Naive thymus-derived CD4-positive, alpha-beta T cell (primary cell): ENCODE results near the gene TMCC2. TPM values are rescaled to one million over a fixed set of nuclear protein-coding genes. Genes with fewer than 3 reads are reported as not detected.

Experiments used
- ATAC-seq: fragments of 150-1000 bp; cut with Tn5 transposase; 2 replicates; pipeline ENCODE4 v1.10.0; 2021; ENCODE audit warnings: mild to moderate bottlenecking, moderate library complexity
- CTCF ChIA-PET: fragments of 350-600 bp; sonication (Branson Sonifier 250); formaldehyde crosslinking; loops from one replicate; lab custom pipeline; 2021; ENCODE audit warnings: antibody characterized with exemption; lab: Charles Lee
- POLR2A ChIA-PET: fragments of 350-600 bp; sonication (Branson Sonifier 250); formaldehyde crosslinking; loops from one replicate; lab custom pipeline; 2021; ENCODE audit warnings: antibody characterized with exemption, inconsistent platforms; lab: Charles Lee
- DNase-seq, 9 donors: peaks; one replicate each; pipeline versions ENCODE4 v3.0.0 to v3.0.0-alpha.2; 2020 to 2022; ENCODE audit warnings: mixed read lengths in 1 of 9
- H3K27ac ChIP-seq: one replicate; pipeline ENCODE4 v1.7.0; 2013; ENCODE audit warnings: mild to moderate bottlenecking, low read depth, low read length, moderate library complexity
- H3K27me3 ChIP-seq, 2 donors: one replicate each; pipeline ENCODE4 v1.7.0; 2013; ENCODE audit warnings: low read length in 2 of 2, mild to moderate bottlenecking in 2 of 2, moderate library complexity in 2 of 2; ENCODE audit not compliant: control insufficient read depth in 2 of 2, insufficient read depth in 2 of 2
- H3K36me3 ChIP-seq, 3 experiments: 1 replicate in 2 of 3; 2 replicates in 1 of 3; pipeline ENCODE4 v1.7.0; 2013; ENCODE audit warnings: low read length in 3 of 3, mild to moderate bottlenecking in 3 of 3, moderate library complexity in 1 of 3; ENCODE audit not compliant: insufficient read depth in 3 of 3, control insufficient read depth in 2 of 3
- H3K4me1 ChIP-seq, 2 donors: one replicate each; pipeline ENCODE4 v1.7.0; 2013; ENCODE audit warnings: low read length in 2 of 2, mild to moderate bottlenecking in 2 of 2, moderate library complexity in 1 of 2; ENCODE audit not compliant: control insufficient read depth in 2 of 2, insufficient read depth in 2 of 2
- H3K4me3 ChIP-seq: 2 replicates; pipeline ENCODE4 v1.7.0; 2013; ENCODE audit warnings: mild to moderate bottlenecking, low read length
- H3K9me3 ChIP-seq, 3 experiments: 1 replicate in 2 of 3; 2 replicates in 1 of 3; pipeline ENCODE4 v1.7.0; 2013; ENCODE audit warnings: low read length in 3 of 3; ENCODE audit not compliant: control insufficient read depth in 2 of 3
- H3K27ac Mint-ChIP-seq, 9 donors: one replicate each; pipeline ENCODE4 v1.8.0; 2020 to 2022; ENCODE audit warnings: mixed read lengths in 9 of 9, mild to moderate bottlenecking in 8 of 9, moderate library complexity in 5 of 9, inconsistent platforms in 2 of 9
- H3K27me3 Mint-ChIP-seq, 5 donors: one replicate each; pipeline ENCODE4 v1.8.0; 2021 to 2022; ENCODE audit warnings: mixed read lengths in 5 of 5, mild to moderate bottlenecking in 1 of 5
- H3K36me3 Mint-ChIP-seq, 5 donors: one replicate each; pipeline ENCODE4 v1.8.0; 2020 to 2022; ENCODE audit warnings: mixed read lengths in 5 of 5, mild to moderate bottlenecking in 3 of 5, inconsistent platforms in 1 of 5
- H3K4me1 Mint-ChIP-seq, 7 donors: one replicate each; pipeline ENCODE4 v1.8.0; 2020 to 2022; ENCODE audit warnings: mixed read lengths in 7 of 7, mild to moderate bottlenecking in 3 of 7, inconsistent platforms in 1 of 7
- H3K4me3 Mint-ChIP-seq, 10 donors: one replicate each; pipeline ENCODE4 v1.8.0; 2020 to 2022; ENCODE audit warnings: mild to moderate bottlenecking in 10 of 10, mixed read lengths in 10 of 10, moderate library complexity in 6 of 10, inconsistent platforms in 2 of 10
- H3K9me3 Mint-ChIP-seq, 11 donors: one replicate each; pipeline ENCODE4 v1.8.0; 2020 to 2022; ENCODE audit warnings: mixed read lengths in 11 of 11, mild to moderate bottlenecking in 4 of 11, inconsistent platforms in 1 of 11, moderate library complexity in 1 of 11
- intact Hi-C, 2 donors: fragments of 100-400 bp; cut with micrococcal nuclease; formaldehyde crosslinking; loops; one replicate each; pipeline ENCODE4 v1.15.1; 2023
- polyA plus RNA-seq, 2 donors: library from polyadenylated mRNA; unstranded; fragments of 300-500 nt; fragmentation: Illumina TruSeq; gene quantifications; one replicate each; pipeline ENCODE4 v1.2.3, GENCODE V29; 2021
- total RNA-seq, 6 experiments: library from RNA in 5 of 6; stranded (reverse) in 5 of 6; gene quantifications; 1 replicate in 5 of 6; 2 replicates in 1 of 6; pipeline ENCODE4 v1.2.3 and lab custom pipeline; 2021 to 2026

TMCC2 gene
- total and polyA plus RNA-seq, 7 experiments from 2014 or later: 0.30 to 3.6 (median 1.3) TPM

DNA sequence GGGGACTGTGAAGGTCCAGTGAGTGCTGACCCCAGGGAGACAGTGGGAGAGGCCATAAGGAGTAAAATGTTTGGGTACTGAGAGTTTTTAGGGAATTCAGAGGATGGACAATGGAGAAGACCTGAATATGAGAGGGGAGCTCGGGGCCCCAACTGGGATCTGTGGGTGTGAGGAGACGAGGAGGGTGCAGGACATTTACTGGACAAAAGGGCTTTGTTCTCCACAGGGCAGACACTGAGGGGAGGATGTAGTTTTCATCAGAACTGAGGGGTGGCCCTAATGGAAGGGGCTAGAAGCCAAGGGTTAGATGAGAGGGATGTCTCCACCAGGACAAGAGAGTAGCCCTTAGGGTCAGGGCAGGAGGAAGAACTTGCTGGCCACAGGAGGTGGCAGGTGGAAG is 30.0 kb downstream of the TMCC2 start:
- Mint-ChIP-seq H3K4me3 (no peak overlapping the region), H3K4me1 (peaks cover 0 to 15% (median 4%) of the 10 kb centered on the region in 7 donors), H3K9me3 (no peaks in the 10 kb centered on the region), H3K27me3 (no peaks in the 10 kb centered on the region), H3K27ac (no peak overlapping the region), H3K36me3 (no peaks in the 10 kb centered on the region)
- Histone ChIP-seq H3K27me3 (no peaks in the 10 kb centered on the region), H3K9me3 (no peaks in the 10 kb centered on the region), H3K4me3 (no peak overlapping the region), H3K27ac (no peak overlapping the region), H3K36me3 (no peaks in the 10 kb centered on the region), H3K4me1 (no peaks in the 10 kb centered on the region)
- no peak for DNase-seq
- intact Hi-C loops: loop anchor here (5.0 kb wide), 2 partner anchors 85 to 115 kb away; no protein-coding TSS in a partner anchor
- POLR2A ChIA-PET: no interaction called here
- CTCF ChIA-PET: interaction anchor here (0.8 to 6.8 kb wide), 9 partner anchors 9 to 282 kb away, joined by 3 to 89 read pairs (median 3); partner anchors contain the start of genes RBBP5 and TMCC2
- ATAC-seq: no peak

DNA sequence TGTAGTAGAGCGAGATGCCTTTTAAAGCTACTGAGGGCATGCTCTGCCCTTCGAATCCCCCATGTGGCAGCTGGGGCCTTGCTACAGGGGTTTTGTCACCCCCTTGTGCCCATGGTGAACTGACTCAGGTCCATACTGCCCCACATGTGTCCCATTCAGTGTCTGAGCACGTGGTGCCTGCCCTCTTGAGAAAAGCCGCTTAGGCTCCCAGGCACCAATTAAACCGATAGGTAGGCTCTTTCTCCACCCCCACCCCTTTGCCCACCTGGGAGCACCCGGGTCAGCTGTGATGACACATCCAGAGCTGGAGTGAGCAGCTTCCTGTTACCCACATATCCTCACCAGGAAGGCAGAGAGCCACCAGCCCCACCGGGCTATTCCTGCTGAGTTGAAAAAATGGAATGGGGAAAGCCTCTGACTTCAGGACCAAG is 30.5 kb downstream of the TMCC2 start:
- Mint-ChIP-seq H3K4me1 (peaks cover 0 to 20% (median 7%) of the 10 kb centered on the region in 7 donors), H3K27ac (no peak overlapping the region), H3K36me3 (no peaks in the 10 kb centered on the region), H3K27me3 (no peaks in the 10 kb centered on the region), H3K9me3 (no peaks in the 10 kb centered on the region), H3K4me3 (no peak overlapping the region)
- POLR2A ChIA-PET: no interaction called here
- CTCF ChIA-PET: interaction anchor here (0.8 to 4.7 kb wide), 6 partner anchors 8 to 282 kb away, joined by 3 to 25 read pairs (median 3); partner anchors contain the start of gene RBBP5
- Histone ChIP-seq H3K27me3 (no peaks in the 10 kb centered on the region), H3K4me1 (no peaks in the 10 kb centered on the region), H3K9me3 (no peaks in the 10 kb centered on the region), H3K4me3 (no peak overlapping the region), H3K27ac (no peak overlapping the region), H3K36me3 (no peaks in the 10 kb centered on the region)
- no peak for ATAC-seq
- no peak for DNase-seq
- intact Hi-C loops: loop anchor here (5.0 kb wide), 2 partner anchors 86 to 116 kb away; no protein-coding TSS in a partner anchor

DNA sequence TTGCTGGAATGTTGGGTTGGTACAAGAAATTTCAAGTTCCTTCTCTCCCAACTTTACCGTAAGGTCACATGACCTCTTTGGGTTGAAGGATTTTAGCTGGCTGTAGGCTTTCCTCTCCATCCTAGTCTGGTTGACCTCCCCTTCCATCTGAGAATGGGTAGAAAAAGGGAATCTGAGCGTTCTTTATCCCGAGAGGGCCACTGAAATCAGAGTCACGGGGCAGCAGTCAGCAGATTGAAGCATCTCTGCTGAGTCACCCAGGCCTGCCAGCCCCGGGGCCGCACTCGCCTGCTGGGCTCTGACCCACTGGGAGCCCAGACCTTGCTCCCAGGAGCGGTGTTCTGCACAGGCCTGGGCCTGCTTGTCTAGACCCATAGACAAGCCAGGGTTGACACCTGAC is 31.0 kb downstream of the TMCC2 start:
- no peaks in the 10 kb centered on the region for H3K9me3 Mint-ChIP-seq
- POLR2A ChIA-PET: no interaction called here
- H3K27ac Mint-ChIP-seq: no peak overlapping the region
- Histone ChIP-seq H3K27ac (no peak overlapping the region), H3K9me3 (no peaks in the 10 kb centered on the region), H3K4me1 (no peaks in the 10 kb centered on the region), H3K36me3 (no peaks in the 10 kb centered on the region), H3K4me3 (no peak overlapping the region), H3K27me3 (no peaks in the 10 kb centered on the region)
- no peaks in the 10 kb centered on the region for H3K27me3 Mint-ChIP-seq
- H3K4me3 Mint-ChIP-seq: no peak overlapping the region
- H3K36me3 Mint-ChIP-seq: no peaks in the 10 kb centered on the region
- H3K4me1 Mint-ChIP-seq: peaks cover 0 to 23% (median 7%) of the 10 kb centered on the region in 7 donors
- DNase-seq (no peak), ATAC-seq (no peak)
- intact Hi-C loops: loop anchor here (5.0 kb wide), 2 partner anchors 86 to 116 kb away; no protein-coding TSS in a partner anchor
- CTCF ChIA-PET: interaction anchor here (1.1 to 4.7 kb wide), 4 partner anchors 15 to 286 kb away, joined by 3 to 25 read pairs (median 8); partner anchors contain the start of gene RBBP5

DNA sequence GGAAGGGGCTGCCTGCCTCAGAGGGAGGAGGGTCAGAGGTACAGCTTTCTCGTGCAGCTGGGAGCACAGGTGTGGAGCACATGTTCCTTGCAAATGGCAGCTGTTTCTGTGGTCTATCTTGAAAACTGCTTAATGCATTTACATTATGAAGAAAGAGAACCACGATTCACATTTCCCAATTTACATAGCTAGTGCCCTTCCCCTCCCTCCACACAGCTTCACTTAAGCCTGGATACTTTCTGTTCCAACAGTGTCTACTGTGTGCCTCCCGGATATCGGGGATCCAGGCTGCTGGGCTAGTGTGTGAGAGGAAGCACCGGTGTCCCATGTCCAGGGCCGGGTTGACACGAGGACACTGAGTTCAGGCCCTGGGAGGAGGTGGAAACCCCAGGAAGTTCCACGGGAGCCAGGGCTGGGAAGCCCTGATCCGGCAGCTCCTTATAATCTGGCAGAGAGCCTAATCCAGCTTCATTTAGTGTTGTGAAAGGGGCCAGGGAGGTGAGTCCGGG is 31.6 kb downstream of the TMCC2 start:
- Histone ChIP-seq H3K4me1 (no peaks in the 10 kb centered on the region), H3K9me3 (no peaks in the 10 kb centered on the region), H3K27ac (no peak overlapping the region), H3K36me3 (no peaks in the 10 kb centered on the region), H3K4me3 (no peak overlapping the region), H3K27me3 (no peaks in the 10 kb centered on the region)
- Mint-ChIP-seq H3K4me1 (peaks cover 0 to 25% (median 7%) of the 10 kb centered on the region in 7 donors), H3K9me3 (no peaks in the 10 kb centered on the region), H3K4me3 (no peak overlapping the region), H3K27ac (no peak overlapping the region), H3K27me3 (no peaks in the 10 kb centered on the region), H3K36me3 (no peaks in the 10 kb centered on the region)
- ATAC-seq (no peak), DNase-seq (no peak)
- intact Hi-C loops: loop anchor here (5.0 kb wide), 2 partner anchors 87 to 117 kb away; no protein-coding TSS in a partner anchor
- ChIA-PET CTCF (interaction anchor here (1.1 to 3.6 kb wide), 3 partner anchors 15 to 286 kb away, joined by 4 to 12 read pairs (median 11); partner anchors contain the start of gene TMCC2), POLR2A (no interaction called here)

DNA sequence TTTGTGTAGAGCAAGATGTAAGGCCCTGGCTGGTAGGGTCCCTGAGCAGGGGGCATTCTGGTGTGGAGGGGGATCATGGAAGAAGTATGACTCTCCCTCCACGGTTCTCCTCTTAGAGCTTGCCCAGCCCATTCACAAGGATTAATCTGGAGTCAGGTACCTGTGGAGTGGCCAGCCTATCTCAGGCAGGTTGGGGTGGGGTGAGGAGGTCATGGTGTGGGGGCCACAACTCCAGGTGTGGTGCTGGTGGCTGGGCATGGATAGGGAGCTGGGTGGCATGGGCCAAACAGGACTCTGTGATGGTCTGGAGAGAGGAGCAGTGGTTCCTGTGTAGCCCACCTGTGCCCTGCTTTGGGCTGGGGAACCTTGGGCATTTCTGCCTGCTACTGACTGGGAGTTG is 32.3 kb downstream of the TMCC2 start:
- H3K36me3 Mint-ChIP-seq: no peaks in the 10 kb centered on the region
- intact Hi-C loops: loop anchor here (5.0 kb wide), 2 partner anchors 88 to 118 kb away; no protein-coding TSS in a partner anchor
- ATAC-seq: no peak
- H3K4me3 ChIP-seq: no peak overlapping the region
- H3K4me1 Mint-ChIP-seq: peaks cover 0 to 25% (median 7%) of the 10 kb centered on the region in 7 donors
- ChIA-PET POLR2A (interaction anchor here (0.6 kb wide), 1 partner anchor 347 kb away, joined by 3 read pairs; no protein-coding TSS in a partner anchor), CTCF (interaction anchor here (0.8 to 3.6 kb wide), 6 partner anchors 13 to 287 kb away, joined by 3 to 12 read pairs (median 4); partner anchors contain the start of gene TMCC2)
- no peaks in the 10 kb centered on the region for H3K27me3 Mint-ChIP-seq
- H3K27ac Mint-ChIP-seq: no peak overlapping the region
- H3K4me3 Mint-ChIP-seq: no peak overlapping the region
- no peaks in the 10 kb centered on the region for H3K36me3 ChIP-seq
- no peaks in the 10 kb centered on the region for H3K9me3 Mint-ChIP-seq
- H3K27ac ChIP-seq: no peak overlapping the region
- no peaks in the 10 kb centered on the region for H3K27me3 ChIP-seq
- H3K9me3 ChIP-seq: no peaks in the 10 kb centered on the region
- no peaks in the 10 kb centered on the region for H3K4me1 ChIP-seq
- no peak for DNase-seq

DNA sequence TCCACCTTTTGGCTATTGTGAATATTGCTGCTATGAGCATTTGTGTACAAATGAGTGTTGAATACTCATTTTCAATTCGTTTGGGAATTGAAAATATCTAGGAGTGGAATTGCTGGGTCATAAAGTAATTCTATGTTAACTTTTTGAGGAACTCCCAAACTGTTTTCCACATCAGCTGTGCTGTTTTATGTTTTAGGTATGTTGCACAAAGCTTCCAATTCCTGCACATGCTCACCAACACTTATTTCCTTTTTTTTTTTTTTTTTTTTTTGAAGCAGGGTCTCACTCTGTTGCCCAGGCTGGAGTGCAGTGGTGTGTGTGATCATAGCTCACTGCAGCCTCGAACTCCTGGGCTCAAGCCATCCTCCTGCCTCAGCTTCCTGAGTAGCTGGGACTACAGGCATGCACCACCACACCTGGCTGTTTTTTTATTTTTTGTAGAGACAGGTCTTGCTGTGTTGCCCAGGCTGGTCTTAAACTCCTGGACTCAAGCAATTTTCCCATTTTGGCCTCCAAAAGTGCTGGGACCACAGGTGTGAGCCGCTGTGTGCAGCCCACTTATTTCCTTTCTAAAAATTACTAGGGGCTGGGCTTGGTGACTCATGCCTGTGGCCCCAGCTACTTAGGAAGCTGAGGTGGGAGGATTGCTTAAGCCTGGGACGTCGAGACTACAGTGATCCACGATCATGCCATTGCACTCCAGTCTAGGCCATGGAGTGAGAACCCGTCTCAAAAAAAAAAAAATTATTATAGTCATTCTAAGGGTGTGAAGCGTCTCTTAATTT is 33.4 kb downstream of the TMCC2 start:
- ATAC-seq: peak; percentile 50
- Mint-ChIP-seq H3K4me3 (no peak overlapping the region), H3K9me3 (no peaks in the 10 kb centered on the region), H3K4me1 (peaks cover 0 to 22% (median 7%) of the 10 kb centered on the region in 7 donors), H3K36me3 (no peaks in the 10 kb centered on the region), H3K27ac (no peak overlapping the region), H3K27me3 (no peaks in the 10 kb centered on the region)
- H3K9me3 ChIP-seq: no peaks in the 10 kb centered on the region
- intact Hi-C loops: no loop called here
- H3K4me3 ChIP-seq: no peak overlapping the region
- no peak overlapping the region for H3K27ac ChIP-seq
- CTCF ChIA-PET: interaction anchor here (0.6 to 3.6 kb wide), 10 partner anchors 13 to 1583 kb away, joined by 3 to 12 read pairs (median 4); partner anchors contain the start of gene TMCC2
- DNase-seq: no peak
- no peaks in the 10 kb centered on the region for H3K36me3 ChIP-seq
- no peaks in the 10 kb centered on the region for H3K4me1 ChIP-seq
- POLR2A ChIA-PET: no interaction called here
- H3K27me3 ChIP-seq: no peaks in the 10 kb centered on the region
